Measurements from ENCODE around the gene KRTAP19-7. TPM values are rescaled to one million over a fixed set of nuclear protein-coding genes. Genes with fewer than 3 reads are reported as not detected.

The KRTAP19-7 gene
- total and polyA plus RNA-seq, 2 of the 8 experiments (the other 6 are each of a cell fraction or from before 2014, with no cell fraction given), result not detected

DNA sequence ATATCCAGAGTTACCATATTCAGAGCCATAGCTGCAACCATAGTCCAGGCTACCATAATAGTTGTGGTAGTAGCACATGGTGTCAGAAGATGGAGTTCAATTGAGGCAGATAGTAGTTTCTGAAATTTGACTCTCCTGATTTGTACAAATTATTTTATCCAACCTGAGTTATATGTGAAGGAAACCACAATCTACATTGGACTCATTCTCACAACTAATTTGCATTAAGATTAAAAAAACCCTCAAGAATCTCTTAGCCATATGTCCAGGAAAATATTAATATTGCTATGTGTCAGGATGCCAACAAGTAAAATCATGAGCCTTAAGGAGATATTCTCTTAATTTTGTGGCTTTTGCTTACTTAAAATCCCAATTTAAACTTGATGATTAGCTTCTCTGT, 29.2 kb upstream of the KRTAP19-7 start, which contains the start of gene KRTAP22-2 (continued):
- TF ChIP-seq, protein P1, sequence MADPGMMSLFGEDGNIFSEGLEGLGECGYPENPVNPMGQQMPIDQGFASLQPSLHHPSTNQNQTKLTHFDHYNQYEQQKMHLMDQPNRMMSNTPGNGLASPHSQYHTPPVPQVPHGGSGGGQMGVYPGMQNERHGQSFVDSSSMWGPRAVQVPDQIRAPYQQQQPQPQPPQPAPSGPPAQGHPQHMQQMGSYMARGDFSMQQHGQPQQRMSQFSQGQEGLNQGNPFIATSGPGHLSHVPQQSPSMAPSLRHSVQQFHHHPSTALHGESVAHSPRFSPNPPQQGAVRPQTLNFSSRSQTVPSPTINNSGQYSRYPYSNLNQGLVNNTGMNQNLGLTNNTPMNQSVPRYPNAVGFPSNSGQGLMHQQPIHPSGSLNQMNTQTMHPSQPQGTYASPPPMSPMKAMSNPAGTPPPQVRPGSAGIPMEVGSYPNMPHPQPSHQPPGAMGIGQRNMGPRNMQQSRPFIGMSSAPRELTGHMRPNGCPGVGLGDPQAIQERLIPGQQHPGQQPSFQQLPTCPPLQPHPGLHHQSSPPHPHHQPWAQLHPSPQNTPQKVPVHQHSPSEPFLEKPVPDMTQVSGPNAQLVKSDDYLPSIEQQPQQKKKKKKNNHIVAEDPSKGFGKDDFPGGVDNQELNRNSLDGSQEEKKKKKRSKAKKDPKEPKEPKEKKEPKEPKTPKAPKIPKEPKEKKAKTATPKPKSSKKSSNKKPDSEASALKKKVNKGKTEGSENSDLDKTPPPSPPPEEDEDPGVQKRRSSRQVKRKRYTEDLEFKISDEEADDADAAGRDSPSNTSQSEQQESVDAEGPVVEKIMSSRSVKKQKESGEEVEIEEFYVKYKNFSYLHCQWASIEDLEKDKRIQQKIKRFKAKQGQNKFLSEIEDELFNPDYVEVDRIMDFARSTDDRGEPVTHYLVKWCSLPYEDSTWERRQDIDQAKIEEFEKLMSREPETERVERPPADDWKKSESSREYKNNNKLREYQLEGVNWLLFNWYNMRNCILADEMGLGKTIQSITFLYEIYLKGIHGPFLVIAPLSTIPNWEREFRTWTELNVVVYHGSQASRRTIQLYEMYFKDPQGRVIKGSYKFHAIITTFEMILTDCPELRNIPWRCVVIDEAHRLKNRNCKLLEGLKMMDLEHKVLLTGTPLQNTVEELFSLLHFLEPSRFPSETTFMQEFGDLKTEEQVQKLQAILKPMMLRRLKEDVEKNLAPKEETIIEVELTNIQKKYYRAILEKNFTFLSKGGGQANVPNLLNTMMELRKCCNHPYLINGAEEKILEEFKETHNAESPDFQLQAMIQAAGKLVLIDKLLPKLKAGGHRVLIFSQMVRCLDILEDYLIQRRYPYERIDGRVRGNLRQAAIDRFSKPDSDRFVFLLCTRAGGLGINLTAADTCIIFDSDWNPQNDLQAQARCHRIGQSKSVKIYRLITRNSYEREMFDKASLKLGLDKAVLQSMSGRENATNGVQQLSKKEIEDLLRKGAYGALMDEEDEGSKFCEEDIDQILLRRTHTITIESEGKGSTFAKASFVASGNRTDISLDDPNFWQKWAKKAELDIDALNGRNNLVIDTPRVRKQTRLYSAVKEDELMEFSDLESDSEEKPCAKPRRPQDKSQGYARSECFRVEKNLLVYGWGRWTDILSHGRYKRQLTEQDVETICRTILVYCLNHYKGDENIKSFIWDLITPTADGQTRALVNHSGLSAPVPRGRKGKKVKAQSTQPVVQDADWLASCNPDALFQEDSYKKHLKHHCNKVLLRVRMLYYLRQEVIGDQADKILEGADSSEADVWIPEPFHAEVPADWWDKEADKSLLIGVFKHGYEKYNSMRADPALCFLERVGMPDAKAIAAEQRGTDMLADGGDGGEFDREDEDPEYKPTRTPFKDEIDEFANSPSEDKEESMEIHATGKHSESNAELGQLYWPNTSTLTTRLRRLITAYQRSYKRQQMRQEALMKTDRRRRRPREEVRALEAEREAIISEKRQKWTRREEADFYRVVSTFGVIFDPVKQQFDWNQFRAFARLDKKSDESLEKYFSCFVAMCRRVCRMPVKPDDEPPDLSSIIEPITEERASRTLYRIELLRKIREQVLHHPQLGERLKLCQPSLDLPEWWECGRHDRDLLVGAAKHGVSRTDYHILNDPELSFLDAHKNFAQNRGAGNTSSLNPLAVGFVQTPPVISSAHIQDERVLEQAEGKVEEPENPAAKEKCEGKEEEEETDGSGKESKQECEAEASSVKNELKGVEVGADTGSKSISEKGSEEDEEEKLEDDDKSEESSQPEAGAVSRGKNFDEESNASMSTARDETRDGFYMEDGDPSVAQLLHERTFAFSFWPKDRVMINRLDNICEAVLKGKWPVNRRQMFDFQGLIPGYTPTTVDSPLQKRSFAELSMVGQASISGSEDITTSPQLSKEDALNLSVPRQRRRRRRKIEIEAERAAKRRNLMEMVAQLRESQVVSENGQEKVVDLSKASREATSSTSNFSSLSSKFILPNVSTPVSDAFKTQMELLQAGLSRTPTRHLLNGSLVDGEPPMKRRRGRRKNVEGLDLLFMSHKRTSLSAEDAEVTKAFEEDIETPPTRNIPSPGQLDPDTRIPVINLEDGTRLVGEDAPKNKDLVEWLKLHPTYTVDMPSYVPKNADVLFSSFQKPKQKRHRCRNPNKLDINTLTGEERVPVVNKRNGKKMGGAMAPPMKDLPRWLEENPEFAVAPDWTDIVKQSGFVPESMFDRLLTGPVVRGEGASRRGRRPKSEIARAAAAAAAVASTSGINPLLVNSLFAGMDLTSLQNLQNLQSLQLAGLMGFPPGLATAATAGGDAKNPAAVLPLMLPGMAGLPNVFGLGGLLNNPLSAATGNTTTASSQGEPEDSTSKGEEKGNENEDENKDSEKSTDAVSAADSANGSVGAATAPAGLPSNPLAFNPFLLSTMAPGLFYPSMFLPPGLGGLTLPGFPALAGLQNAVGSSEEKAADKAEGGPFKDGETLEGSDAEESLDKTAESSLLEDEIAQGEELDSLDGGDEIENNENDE (IDR thresholded peaks at IDR 0.05; ENCODE audit: insufficient replicate concordance, low read length), result no peak
- TF ChIP-seq KDM4A (IDR thresholded peaks at IDR 0.05; ENCODE audit: low read depth, low read length, severe bottlenecking) (no peak), NRF1 (IDR thresholded peaks at IDR 0.05; ENCODE audit: low read depth, low read length) (no peak), JUN (IDR thresholded peaks at IDR 0.05; ENCODE audit: low read depth, low read length) (no peak), TBP (IDR thresholded peaks at IDR 0.05; ENCODE audit: low read depth, low read length) (no peak), CHD1 (IDR thresholded peaks at IDR 0.05; ENCODE audit: low read depth, low read length) (no peak), POLR2A (IDR thresholded peaks at IDR 0.05; ENCODE audit: control extremely low read depth in 1 of 2, low read depth in 2 of 2, low read length in 2 of 2) (no peak)
- TF ChIP-seq, protein P2, sequence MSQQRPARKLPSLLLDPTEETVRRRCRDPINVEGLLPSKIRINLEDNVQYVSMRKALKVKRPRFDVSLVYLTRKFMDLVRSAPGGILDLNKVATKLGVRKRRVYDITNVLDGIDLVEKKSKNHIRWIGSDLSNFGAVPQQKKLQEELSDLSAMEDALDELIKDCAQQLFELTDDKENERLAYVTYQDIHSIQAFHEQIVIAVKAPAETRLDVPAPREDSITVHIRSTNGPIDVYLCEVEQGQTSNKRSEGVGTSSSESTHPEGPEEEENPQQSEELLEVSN (IDR thresholded peaks at IDR 0.05), result no peak
- TF ChIP-seq, protein P3, sequence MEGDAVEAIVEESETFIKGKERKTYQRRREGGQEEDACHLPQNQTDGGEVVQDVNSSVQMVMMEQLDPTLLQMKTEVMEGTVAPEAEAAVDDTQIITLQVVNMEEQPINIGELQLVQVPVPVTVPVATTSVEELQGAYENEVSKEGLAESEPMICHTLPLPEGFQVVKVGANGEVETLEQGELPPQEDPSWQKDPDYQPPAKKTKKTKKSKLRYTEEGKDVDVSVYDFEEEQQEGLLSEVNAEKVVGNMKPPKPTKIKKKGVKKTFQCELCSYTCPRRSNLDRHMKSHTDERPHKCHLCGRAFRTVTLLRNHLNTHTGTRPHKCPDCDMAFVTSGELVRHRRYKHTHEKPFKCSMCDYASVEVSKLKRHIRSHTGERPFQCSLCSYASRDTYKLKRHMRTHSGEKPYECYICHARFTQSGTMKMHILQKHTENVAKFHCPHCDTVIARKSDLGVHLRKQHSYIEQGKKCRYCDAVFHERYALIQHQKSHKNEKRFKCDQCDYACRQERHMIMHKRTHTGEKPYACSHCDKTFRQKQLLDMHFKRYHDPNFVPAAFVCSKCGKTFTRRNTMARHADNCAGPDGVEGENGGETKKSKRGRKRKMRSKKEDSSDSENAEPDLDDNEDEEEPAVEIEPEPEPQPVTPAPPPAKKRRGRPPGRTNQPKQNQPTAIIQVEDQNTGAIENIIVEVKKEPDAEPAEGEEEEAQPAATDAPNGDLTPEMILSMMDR (IDR thresholded peaks at IDR 0.05; ENCODE audit: control extremely low read depth in 1 of 3, insufficient read depth in 1 of 3, low read depth in 1 of 3, low read length in 3 of 3), result no peak
